Nucleus accumbens (tissue), 56 donors: ENCODE results near the gene ZBTB17.

ENCODE experiments used
- DNase-seq, 56 donors: peaks; one replicate each; lab custom pipeline; 2025; lab: John Stamatoyannopoulos, UW

ZBTB17 gene

DNA sequence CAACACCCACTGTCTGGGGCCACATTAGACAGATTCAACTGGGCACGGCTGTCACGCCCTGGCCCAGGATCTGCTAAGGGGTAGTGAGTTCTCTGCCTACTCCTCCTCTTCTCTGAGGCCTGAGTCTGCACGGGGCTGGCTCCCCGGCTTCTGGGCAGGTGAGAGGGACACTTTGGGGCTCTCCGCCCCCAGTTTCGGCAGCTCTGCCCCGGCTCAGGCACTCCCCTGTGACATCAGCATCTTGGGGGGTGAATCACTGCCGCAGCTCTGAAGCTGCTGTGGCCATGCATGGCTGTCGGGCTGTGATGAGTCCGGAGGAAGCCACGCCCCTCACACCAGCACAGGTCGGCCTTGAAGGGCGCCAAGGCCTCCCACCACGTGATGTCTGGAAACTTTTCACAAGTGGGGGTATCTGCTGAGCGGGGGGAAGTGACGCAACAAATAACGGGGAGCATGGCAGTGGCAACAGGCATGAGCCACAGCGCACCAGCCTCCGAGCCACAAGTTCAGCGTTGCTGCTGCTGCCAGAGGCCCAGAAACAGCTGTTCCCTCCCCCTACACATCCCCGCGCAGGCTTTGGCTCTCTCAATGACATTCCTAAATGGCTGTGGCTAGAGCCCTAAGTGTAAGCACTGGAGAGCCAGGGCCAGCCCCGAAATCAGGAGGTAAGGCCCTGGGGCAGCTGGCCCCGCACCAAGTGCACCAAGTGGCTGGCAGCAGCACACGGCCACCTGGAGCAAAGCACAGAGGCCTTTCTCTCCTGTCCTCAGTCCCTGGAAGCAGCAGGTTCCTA, 26.3 kb downstream of the ZBTB17 start:
- peak in 42 of 56 donors; percentile 17 to 89 (median 50) for DNase-seq

DNA sequence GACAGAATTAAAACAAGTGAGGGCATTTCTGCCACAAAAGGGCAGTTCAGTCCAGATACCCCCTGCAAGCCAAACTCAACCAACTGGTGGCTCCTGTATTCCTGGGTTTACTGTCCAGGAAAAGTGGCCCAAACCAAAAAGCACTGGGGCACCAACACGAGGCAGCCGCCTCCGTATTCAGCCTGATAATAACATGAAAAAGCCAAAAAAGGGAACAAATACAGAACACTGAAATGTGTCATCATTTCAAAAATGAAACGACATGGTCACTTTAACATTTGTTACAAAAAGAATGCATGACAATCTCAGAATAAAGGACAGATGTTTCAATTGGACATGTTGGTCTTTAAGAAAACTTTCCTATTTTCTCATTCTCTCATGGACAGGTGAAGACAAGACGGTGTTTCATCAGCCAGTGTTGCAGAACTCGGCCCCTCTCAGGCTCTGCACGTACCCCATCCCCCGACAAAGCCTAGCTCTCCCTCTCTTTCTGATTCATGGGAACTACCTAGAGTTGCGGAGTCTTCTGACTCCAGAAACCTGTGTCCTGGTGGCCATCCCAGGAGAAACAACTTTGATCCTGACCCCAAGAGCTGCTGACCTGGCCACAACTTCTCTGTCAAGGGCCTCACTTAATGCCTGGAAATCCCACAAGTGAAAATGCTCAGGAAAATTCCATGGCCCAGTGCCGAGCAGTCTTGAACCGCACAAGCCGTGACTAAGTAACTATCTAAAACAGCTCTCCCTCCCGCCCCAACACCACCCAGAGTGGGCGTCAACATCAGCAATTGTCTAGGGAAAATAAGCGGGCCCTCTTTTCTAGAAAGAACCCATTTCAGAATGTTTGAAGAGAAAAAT, 27.1 kb downstream of the ZBTB17 start:
- peak in 7 of 56 donors; percentile 23 to 57 (median 38) for DNase-seq

DNA sequence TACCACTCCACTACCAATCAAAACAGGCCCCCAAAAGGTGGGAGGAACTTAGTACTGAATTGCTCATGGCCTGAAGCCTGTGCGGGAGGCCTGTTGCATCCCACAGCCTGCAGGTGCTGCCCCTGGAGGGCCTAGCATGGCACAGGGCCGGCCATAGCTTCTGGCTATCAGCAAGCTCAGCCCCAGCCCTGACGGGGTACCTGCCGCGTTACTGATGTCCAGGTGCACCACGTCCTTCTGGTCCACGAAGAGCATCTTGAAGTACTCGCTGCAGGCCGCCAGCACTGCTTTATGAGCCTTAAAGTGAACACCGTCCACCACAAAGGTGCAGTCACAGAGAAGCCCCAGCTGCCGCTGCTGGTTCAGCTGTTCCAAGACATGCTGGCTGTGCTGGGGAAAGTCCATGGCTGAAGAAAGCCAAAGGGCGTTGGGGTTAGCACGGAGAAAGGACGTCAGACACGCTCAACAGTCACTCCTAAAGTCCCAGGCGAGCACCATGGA, 27.8 kb downstream of the ZBTB17 start:
- DNase-seq: no peak

DNA sequence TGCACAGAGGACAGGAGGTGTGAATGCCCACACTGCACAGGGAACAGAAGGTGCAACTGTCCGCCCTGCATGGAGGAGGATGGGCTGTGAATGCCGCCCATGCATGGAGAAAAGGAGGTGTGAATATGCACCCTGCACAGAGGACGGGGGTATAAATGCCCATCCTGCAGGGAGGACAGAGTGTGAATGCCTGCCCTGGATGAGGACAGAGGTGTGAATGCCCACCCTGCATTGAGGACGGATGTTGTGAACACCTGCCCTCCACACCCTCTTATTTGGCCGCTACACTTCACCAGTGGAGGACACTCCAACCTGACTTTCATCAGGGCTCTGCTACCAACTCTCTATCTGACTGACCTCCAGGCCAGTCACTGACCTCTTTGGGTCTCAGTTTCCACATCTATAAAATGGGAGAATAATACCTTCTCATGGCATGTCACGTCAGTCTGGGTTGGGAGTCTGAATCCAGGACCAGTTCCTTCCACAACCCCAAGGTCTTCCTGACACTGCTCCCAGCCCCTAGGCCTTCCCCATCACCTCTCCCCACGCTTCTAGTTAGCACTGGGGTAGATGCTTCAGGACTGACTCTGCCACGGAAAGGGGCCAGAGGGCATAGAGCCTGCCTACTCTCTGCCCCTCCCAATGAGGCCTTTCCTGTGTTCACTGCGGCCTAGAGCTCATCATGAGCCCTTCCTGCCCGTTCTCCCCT, 28.4 kb downstream of the ZBTB17 start:
- DNase-seq: no peak

DNA sequence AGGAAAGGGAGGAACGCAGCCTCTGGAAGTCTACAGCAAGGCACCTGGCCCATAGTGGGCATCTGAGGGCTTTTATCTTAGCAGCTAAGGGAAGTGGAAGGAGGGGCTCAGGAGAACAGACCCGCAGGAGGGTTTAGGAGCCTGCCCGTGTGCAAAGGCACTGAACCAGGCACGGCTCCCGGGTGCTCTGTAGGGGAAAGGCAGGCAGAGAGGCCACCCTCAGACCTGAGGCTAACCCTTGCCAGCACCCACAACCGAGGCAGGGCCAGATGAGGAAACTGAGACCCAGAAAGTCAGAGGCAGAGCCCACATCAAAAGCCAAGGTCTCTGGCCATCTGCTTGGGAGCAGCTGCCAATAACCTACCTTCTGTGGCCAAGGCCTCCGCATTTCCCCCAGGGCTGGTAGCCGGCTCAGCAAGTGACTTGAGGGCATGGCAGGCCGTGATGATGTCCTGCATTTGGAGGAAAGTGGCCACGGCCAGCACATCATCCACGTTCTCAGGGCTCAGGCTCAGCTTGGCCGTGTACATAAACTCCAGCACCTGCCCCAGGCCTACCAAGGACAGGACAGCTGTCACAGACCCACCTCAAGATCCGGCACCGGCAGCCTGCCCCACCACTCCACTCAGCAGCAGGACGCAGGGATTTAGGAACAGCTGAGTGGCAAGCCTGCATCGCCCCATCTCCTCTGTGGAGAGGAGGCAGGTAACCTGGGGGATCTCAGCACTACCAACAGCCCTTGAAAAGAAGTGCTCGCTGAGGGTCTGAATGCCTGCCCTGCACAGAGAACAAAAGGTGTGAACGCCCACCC, 29.1 kb downstream of the ZBTB17 start:
- DNase-seq: no peak

DNA sequence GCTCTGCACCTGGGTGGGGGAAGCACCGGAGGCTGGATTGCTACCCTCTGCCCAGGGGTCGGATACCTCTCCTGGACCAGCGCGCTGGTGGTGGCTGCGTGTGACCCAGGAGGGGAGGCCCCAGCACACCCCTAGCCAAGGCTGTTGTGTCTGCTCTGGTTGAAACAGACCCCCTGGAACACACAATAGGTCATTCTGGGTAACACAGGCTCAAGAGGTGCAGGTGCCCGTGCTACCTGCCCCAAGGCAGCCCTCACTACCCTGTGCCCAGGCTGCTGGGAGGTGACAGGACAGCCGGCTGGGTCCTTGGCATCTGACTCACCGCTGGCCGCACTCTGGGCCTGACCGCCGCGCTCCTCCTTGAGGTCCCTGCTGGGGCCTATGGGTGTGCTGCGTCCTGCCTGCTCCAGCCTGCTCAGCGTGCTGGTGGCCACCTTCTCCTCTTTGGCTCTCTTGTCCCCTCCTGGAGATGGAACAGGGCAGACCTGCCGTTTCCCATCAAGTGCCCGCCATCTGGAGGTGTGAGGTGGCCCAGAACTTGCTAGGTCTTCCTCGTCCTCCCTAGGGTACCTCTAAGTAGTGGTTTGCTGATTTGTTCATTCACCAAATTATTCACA, 30.0 kb downstream of the ZBTB17 start:
- DNase-seq: no peak

DNA sequence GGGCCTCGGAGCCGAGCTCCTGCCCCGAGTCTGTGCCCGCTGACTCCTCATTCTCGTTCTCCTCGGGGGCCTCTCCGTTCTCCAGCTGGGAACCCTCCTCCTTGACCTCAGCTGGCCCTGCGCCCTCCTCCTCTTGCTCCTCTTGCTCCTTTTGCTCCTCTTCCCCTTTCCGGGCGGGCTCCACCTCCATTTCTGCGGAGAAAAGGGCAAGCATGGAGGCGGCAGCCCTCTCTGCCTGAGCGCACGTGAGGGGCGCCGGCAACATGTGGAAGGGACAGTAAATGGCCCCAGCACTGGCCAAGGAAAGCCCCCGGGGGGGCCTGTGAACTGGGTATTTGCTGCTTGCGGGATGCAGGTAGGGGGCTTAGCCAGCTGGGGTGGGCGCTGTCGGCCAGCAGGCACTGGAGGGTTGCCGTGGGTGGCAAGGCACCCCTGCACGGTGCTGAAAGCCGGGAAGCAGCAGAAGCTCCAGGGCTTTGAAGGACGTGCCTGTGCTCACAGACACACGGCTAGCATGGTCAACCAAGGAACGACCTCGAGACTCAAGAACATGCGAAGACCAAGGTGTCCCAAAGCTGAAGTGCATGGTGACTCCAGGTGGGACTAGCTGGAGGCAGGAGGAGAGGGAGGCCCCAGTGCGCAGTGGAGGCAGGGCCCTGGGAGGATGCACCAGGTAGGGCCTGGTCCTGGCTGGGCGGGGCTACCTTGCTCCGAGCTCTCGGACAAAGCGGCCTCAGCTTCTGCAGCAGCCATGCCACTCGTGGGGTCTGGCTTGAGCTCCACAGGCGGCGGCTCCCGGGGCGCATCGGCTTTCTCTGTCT, 30.7 kb downstream of the ZBTB17 start:
- no peak for DNase-seq

DNA sequence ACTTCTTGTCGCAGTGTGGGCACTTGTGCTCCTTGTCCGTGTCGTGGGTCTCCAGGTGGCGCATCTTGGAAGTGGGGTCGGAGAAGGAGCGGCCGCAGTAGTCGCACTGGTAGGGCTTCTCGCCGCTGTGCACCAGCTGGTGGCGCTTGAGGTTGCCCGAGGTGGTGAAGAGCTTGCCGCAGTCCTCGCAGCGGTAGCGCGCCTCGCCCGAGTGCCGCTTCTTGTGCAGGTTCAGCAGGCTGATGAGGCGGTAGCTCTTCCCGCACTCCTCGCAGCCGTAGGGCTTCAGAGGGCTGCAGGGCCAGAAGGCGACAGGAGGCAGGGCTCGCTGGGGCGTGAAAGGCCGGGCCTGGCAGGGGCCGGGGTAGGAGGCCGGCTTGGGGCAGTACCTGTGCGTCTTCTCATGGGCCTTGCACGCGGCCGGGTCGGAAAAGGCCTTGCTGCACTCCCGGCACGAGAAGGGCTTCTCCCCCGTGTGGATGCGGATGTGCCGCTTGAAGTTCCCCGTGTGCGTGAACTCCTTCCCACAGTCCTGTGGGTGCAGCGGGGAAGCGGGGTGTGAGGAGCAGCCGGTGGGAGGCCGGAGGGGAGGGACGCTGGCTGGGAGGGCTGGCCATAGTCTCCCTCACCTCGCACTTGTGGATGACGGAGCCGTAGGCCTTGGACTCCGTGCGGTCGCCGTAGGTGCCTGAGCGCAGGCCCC, 31.4 kb downstream of the ZBTB17 start:
- DNase-seq: no peak

DNA sequence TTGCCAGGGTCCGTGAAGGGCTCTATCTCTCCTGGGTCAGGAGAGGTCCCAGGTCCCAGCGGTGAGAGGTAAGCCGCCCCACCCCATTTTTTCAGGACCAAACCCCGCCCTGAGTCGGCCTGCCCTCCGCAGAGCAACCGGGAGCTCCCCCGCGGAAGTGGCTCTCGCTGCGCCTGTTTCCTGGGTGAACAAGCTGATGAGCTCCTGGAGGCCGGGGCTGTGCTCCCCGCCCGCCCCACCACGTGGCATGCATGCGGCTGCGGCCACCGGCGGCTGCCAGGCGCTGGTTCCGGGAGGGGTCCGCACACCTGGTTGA, 32.0 kb downstream of the ZBTB17 start:
- DNase-seq: no peak

DNA sequence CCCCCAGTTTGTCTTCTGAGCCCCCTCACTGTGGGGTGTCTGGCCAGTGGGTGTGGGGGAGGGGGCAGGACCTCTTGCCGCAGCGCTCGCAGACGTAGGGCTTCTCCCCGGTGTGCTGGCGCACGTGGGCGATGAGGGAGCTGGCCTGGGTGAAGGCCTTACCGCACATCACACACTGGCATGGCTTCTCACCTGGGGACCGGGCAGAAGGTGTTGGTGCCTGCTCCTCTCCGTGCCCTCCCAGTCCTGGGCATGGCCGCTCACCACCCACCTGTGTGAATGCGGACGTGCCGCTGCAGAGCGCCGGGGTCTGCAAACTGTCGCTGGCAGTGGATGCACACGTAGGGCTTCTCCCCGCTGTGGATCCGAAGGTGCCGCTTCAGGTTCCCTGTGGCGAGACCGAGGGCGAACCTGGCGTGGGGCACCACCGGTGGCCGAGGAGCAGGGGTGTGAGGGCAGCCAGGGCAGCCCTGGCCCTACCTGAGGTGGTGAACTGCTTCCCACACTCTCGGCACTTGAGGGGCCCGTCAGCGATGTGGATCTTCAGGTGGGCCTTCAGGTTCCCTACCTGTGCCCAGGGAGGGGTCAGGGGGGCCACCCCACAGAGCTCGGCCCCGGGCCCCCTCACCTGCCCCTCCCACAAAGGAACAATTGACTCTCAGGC, 32.4 kb downstream of the ZBTB17 start:
- no peak for DNase-seq

DNA sequence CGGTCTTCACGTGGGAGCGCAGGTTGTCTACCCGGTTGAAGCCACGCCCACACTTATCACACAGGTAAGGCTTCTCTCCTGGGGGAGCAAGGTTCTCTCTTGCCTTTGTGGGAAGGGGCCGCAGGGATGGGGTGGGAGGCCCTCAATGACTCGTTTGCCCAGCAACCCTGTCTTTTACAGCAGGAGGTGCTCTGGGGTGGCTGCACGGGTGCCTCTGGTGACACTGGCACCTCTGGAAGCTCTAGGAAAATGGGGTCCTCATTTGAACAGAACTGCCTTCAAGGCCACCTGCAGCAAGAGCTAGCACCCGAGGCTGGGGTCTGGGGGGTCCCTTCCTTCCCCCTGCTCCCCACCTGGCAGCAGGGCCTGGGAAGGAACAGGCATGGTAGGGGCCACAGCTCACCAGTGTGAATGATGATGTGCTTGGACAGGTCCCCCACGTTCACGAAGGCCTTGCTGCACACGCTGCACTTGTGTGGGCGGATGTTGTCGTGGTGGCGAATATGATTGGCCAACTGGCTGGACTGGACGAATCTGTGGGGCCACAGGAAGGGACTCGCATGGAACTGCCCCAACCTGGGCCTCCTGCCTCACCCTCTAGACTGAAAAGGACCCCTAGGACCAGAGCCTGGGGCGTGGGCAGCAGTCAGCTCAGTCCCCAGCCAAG, 33.1 kb downstream of the ZBTB17 start:
- DNase-seq: no peak

DNA sequence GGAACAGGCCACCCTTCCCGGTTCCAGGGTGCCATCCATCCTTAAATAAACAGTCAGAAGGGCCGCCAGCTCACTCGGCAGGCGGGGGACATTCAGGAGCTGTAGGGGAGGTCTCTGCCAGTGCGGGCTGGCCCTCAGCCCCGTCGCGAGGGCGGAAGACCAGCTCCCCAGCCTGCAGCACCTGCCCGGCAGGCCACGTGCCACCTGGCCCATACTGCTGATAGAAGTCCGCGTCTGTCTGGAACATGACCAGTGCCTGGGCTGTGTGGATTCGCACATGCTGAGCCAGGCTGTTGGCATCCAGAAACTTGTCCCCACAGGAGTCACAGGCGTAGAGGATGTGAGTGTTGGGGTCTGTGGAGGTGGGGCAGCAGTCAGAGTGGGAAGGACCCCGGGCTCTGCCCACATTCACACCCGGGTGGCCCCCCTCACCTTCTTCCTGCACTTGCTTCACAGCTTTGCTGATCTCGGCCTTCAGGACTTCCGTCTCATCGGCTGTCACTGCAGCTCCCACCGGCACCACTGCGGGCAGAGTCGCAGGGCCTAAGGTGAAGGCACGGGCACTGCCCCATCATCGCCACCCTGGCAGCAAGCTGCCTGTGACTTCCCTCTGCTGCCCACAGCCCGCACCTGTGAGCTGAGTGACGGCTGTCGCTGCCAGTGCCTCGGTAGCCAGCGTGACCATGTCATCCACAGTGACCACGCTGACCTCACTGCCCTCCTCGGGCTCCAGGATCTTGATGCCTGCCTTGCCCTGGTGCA, 33.8 kb downstream of the ZBTB17 start:
- DNase-seq: no peak

DNA sequence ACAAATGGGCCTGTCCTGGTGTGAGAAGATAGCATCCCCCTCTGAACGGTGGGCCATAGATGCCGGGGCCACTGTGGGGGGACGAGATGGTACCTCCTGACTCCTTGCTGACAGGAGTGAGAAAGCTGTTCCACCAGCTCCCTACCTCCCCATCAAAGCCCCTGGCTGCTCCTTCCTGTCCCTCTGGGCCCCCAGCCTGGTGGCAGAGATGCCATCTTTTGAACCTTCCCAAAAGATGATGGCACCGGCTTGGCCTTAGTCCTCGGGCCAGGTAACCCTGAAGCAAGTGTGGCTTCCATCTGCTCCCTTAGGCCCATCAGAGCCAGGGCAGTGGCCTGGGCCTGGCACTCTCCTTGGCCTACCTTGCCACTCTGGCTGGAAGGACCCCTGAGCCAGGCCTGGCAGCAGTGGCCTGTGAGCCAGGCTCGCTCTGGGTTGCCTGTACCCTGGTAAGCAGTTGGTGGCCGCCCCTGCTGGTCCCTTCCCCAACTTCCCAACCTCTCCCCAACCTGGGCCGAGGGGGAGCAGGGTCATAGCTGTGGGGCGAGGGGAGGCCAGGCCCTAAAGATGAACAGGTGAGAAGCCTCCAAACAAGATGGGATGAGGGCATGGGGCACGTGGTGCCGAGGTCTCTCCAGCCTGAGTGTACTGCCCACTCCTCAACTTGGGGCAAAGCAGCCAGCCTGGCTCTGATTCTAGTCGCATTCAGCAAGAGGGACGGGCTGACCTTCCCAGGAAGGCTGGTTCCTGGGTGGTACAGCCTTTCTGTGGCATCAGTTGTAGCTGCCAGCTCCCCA, 34.7 kb downstream of the ZBTB17 start:
- DNase-seq: no peak

DNA sequence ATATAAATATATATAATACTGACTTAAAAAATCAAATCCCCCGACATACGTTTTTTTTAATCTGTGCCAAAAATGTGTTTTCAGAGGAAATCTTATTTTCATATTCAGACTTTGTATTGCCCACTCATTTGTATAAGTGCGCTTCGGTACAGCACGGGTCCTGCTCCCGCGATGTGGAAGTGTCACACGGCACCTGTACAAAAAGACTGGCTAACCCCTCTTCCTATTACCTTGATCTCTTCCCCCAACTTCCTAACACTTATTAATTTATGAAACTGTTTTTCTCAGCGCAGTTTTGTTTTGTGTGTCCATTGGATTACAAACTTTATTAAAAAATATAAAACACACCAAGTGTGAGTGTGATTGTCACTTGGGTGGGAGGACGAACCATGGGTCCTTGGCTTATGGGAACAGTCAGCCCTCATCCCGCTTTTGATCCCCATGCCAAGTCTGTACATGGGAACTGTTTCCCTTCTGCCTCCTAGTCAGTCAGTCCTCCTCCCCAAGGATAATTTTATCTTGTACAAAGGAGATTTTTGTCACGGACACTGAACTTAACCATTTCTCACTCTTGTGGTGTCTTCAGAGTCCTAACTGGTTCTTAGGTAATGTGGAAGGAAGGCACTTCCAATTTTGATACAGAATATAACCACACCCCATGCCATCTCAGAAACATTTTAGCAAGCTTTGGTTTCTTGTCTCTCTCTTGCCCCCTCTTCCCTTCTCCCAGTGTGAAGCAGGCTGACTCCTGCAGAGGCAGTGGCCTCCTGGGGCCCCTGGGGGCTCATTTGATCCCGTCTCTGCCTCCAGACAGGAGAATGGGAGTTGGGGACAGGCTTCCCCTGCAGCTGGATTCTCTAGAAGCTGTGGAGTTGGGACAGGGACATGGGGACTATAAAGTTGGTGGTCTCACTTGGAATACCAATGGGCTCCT, 35.5 kb downstream of the ZBTB17 start:
- no peak for DNase-seq
